ENCODE measurements around the gene RIMBP2.

RIMBP2 gene

DNA sequence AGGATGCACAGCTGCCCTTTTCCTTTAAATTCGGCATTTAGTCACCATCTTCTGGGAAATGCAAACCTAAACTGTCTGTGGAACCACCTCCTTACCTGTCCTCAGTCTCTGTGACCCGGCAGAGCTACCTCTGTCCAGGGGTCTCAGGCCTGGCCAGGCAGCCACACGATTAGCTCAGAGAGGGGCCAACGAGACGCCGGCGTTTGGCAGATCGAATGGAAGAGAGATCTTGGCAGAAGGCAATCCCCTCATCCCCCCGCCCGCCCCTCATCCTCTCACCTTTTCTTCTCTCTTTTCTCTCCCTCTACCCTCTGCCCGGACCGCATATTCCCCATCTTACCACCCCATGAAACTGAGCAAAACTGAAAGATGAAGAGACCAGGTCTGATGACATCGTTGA is 277.4 kb downstream of the RIMBP2 start:
- DNase-seq (ENCODE audit: low read depth): no peak

DNA sequence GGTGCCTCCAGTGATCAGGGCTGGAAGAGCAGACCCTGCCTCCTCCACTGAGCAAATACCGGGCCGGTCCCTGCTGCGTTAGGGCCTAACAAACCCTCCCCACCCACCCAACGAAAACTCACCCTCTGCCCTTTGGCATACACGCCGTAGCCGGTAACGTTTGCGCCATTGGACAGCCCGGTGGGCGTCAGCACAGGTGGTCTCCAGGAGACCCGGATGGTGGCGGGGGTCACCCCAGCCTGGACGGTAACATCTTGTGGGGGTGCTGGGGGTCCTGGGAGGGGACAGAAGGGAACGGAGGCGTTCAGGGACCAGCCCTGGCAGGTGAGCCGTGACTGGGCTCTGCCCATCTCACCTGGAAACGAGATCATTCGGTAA is 277.9 kb downstream of the RIMBP2 start:
- no peak for DNase-seq (ENCODE audit: low read depth)

DNA sequence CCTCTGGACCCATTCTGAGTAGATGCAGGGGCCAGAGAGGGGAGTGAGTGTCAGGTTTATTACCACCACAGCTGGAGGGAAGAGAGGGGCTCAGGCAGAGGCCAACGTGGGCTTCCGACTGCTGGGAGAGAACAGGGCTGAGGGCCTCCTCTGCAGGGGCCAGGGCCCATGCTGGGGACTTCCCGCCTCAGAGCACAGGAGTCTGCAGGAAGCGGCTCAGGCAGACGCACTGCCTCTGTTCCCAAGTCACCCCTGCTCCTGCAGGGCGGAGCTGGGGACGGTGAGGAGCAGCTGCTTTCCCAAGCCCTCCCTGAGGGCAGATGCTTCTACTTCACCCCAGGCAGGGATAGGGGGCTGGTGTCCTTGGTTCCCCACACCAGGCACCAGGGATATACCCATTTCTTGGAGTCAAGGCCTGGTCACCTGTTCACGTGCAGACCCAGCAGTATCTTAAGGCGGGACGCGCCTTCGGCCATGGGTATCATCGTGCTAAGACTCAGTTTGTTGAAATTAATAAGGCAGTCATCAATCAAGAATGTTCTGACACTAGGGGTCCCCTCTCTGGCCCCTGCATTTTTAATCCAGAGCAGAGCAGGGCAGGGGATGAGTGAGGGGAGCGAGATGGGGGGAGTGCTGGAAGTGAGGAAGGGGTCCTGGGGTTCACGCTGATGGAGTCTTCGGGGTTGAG is 278.4 kb downstream of the RIMBP2 start:
- no peak for DNase-seq (ENCODE audit: low read depth)

DNA sequence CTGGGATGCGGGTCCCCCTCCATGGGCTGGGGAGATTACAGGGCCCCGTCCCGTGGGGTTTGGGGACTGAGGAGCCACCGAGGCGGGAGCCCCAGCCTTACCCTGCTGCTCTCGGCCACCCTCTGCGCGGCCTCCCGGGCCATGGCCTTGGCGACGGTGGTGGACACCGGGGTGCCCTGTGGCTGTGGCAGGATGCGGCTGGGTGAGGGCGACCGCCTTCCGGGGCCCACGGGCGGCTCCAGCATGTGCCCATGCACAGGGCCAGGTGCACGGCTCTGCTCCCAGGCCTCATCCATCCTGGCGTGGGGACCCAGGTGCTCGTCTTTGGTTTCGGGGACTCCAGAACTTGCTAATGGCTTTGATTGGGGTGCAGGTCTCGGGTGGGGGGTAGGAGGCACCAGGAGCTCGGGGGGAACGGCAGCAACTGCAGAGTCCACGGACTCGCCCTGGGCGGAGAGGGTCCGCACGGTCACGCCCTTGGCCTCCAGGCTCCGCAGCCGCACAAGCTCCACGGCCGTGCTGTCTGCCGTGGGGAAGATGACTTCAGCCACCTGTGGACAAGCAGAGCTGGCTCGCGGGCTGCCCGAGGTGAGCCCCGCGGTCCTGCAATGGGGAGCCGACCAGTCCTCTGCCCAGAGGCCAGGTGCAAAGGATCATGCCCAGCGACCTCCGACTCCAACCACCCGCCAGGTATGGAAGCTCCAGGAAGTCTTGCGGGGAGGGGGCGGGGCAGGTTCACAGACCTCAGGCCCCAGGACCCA is 279.2 kb downstream of the RIMBP2 start:
- no peak for DNase-seq (ENCODE audit: low read depth)

DNA sequence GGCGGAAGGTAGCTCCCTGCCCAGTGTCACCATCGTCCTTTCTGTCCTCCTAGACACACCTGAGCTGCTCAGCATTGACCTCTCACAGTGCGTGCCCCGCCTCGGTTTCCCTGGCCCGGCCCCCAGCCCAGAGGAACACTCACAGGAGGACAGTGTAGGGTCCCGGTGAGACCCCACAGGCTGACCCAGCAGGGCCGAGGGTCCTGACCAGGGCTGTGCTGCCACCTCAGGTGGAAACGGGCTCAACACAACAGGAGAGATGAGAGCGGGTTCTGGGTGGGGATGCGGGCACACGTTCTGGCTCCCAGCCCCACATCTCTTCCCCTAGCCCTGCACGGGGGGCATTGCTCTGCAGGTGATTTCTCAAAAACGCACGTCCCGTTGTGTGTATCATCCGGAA is 280.3 kb downstream of the RIMBP2 start:
- no peak for DNase-seq (ENCODE audit: low read depth)

DNA sequence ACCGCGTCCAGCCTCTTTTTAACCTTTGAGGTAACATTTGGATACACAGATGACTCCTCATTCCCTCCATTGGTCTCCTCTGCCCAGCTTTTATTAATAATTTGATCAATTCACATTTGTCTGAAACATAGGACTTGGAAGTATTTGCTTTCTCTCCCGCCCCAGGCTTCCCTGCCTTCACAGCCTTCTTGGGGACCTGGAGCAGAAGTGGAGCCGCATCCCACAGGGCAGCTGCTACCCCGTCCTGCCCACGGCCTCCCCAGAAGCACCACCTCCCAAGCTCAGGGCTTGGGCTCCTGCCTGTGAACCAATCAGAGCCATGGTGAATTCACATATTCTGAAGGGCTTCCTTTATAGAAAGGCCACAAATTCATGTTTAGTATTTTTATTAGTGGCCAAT is 280.8 kb downstream of the RIMBP2 start:
- no peak for DNase-seq (ENCODE audit: low read depth)

DNA sequence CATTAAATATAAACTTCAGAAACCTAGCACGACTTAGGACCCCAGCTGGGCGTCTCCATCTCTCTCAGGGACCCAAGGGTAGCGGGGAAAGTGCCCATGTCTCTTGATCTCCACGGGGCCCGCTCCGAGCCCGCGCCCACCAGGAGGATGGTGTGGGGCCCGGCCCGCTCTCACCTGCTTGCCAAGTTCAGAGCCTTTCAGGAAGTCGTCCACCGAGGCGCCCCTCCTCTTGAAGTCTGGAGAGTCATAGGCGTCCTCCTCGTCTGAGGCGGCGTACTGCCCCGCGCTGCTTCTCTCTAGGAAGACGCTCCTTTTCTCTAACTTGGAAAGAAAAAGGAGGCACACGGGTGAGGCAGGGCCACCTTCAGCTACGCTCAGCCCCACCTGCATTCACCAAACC is 281.5 kb downstream of the RIMBP2 start:
- no peak for DNase-seq (ENCODE audit: low read depth)

DNA sequence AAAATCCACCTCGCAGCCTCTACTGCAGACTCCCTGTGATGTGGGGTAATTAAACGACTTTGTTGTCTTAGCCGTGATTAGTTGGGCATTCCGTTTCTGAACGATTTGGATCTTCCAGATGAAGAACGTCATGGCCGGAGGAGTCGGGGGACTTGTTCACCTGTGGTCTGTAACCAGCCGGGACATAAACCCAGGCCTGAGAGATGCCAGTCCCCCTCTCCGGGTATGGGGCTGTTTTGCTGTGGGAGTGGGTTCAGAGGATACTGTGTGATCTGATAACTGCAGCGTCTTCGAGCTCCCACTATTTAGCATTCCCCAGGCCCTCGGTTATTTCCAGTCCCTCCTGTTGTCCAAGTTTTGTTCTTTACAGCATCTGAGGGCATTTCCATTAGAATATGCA is 282.3 kb downstream of the RIMBP2 start:
- no peak for DNase-seq (ENCODE audit: low read depth)

DNA sequence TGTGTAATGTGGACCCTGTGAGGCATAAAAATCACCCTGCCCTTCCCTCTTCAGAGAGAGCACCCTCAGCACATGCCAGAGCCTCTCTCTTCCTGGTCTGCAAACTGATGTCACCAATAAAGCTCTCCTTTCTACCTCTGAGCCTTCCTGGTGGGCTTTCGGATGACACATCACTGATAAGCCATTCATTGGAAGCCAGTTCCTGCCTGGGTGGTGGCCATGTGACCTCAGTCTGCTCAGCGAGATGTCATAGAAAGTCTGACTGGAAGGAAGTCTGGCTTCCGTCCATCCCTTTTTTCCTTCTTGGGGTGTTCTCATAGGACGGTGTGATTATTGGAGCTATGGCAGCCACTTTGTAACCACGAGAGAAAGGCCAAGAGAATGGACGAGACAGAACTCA is 282.7 kb downstream of the RIMBP2 start:
- DNase-seq (ENCODE audit: low read depth): no peak

DNA sequence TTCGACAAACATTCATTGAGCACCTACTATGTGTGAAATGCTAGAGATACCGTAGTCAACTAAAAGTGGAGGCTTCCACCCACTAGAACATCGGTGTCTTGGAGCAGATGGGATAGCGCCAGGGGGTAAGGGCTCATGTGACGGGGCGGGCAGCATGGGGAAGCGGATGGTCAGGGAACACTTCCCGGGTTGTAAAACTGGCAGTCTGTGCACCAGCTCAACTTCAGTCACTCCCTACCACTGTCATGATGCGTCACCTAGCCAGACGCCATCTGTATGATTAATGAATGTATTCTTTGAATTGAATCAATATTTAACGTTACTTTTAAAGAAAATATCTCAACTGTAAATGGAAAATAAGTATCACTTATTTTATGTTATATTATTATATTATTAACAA is 284.9 kb downstream of the RIMBP2 start:
- DNase-seq (ENCODE audit: low read depth): no peak

DNA sequence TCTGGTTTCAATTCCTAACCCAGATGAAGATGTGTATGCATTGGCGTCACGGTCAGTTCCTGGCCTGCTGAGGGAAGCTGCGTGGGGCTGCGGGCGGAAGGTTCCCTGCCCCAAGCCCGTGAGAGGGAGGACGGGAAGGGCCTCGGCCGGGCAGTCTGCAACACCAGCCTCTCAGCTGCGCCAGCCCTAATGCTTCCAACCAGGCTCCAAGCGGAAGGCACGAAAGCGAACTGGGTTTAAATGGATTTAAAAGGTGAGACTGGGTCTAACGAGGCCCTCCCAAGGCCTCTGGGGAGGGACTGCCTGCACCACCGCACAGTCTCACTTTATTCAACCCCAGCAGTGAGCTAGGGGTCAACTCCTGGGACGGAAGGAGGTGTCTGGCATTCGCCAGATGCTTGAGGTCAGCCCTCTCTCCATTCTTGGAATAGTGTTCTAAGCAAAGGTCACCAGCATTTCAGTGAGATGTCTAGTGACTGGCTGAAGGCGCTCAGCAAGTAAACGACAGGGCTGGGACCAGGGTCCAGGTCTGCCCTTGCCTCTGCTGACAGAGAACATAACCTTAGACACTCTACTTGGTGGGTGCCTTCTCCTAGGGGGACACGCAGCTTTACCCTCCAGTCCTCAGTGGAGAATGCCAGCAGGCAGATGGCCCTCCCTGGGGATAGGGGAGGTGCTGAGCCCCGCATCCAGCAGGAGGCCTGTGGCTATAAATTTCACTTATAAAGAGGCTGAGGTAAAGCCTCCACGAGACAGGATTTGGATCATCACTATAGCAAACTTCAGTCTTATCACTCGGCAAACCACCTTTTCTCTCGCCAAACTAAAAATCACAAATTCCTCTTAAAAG is 286.2 kb downstream of the RIMBP2 start:
- no peak for DNase-seq (ENCODE audit: low read depth)

DNA sequence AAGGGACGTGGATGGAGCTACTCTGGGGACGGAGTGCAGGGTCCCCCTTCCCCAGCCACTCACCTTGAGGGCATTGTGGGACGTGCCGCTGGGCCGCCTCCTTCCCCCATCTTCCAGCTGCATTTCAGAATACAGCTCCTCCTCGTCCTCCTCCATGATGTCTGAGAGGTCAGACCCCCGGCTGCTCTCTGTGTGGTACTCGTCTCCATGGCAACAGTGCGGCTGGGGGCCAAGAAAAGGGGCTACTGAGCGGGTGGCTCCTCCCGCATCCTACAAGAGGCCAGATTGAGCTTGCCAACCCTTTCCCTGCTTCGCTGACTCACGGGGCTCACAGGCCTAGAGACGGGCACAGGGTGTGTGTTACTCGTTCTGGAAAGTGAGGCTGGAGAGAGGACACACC is 288.0 kb downstream of the RIMBP2 start:
- DNase-seq (ENCODE audit: low read depth): no peak

DNA sequence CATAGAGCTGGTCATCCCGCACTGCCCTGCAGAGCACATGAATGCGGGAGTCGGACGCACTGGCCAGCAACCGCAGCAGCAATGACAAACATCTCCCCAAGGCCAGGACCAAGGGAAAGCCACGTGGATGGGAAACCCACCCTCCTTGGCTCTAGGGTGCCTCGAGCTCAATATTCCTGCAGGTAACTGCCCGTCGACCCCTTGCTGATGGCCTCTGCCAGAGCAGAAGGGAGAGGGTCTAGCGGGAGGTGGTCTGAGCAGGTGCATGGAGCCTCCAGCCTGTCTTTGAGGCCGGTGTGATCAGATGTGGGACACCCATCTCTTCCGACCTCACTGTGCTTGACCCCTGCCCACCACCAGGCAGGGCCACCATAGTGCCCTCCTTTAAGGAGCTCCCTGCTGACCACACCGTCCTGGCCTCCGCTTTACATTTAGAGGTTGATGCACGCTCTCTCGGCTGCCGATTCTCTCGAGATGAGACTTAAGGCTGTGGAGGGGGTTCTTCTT is 288.7 kb downstream of the RIMBP2 start:
- DNase-seq (ENCODE audit: low read depth): no peak

DNA sequence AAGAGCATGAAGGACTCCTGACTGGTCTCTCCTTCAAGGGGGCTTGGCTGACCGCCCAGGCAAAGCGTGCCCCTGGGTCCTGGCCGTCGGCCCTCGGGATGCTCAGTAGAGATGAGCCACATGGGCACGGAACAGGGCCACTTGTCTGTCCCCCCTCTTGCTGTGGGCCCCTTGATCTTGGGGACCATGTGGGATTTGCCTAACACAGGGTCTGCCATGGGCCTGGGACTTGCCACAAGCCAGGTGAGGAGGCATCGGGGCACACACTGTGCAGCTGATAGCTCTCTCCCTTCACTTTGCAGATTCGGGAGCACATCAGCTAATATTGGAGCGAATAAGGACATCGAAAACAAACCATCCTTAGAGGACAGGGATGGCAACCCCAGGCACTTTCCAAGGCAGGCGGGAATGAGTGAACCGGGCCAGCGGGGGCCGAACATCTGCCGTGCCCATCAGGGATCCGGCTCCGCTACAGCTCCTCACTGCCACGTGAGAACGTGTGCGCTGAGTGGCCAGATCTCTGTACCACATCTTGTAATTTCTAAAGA is 290.3 kb downstream of the RIMBP2 start:
- DNase-seq (ENCODE audit: low read depth): no peak

DNA sequence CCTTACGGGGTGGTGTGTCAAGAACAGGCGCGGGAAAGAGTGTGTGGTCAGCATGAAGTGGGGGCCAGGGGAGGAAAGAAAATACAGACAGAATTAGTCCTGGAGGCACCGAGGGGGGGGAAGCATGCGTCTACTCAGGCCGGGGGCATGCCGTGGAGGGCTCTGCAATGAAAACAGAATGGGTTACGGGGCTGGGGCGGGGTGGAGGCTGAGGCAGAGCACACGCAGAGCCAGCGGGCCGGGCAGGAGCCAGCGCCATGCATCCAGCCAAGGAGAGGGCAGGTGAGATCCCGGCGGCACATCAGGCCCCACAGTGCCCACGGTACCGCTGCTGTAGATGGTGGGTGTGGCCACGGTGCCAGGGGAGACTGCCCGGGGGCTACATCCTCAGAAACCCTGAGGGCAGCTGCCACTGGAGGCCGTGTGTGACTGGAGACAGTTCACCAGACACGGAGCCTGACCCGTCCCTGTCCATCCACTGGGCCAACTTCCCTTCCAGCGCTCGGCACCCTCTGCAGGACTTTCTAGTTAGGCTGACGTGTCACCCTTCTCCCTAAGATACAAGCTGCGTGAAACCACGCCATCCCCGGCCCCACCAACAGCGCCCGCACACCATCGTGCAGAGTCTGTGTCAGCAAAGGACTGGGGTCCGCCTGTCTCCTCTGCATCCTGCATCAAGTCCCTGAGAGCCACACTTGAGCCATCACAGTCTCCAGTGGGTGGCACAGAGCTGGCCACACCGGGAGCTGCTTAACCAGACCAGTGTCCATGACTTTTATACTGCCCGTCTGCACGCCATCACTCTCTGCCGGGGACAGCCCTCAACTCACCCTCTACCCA is 291.0 kb downstream of the RIMBP2 start:
- no peak for DNase-seq (ENCODE audit: low read depth)

DNA sequence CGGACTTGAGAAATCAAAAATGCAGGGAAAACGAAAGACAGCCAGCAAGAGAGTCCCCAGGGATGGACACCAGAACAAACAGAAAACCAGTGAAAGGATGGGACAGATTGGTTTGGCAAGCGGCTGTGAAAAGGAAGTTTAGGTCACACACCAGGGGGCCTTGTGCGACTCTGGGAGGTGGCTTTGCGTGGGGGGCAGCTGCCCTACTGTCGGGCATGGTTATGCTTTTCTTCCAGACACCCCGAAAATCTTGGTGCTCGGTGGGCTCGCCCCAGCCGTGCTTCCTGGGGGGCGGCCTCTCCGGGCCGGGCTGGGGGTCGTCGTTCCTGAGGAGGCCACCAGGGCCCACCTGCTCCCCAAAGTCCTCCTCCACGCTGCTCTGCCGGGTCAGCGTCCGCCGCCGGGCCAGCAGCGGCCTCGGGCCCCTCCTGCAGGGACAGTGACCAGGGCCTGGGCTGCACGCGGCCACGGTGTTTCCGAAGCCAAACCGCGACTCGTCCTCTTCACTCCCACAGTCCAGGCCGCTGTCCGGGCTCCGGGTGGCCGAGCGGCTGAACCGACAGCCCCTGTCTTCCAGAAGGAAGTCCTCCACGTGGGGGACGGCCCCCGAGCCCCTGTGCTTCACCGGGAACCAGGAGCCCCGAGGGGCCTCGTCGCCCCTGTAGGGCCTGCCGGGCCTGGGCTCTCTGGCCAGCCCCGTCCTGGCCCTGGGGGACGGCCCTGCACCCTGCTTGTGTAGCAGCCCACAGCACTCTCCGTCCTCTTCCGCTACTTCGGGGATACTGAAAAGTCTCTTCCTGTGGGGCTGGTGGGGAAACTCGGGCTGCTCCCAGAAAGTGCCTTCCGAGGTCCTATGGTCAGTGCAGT is 291.9 kb downstream of the RIMBP2 start:
- no peak for DNase-seq (ENCODE audit: low read depth)

DNA sequence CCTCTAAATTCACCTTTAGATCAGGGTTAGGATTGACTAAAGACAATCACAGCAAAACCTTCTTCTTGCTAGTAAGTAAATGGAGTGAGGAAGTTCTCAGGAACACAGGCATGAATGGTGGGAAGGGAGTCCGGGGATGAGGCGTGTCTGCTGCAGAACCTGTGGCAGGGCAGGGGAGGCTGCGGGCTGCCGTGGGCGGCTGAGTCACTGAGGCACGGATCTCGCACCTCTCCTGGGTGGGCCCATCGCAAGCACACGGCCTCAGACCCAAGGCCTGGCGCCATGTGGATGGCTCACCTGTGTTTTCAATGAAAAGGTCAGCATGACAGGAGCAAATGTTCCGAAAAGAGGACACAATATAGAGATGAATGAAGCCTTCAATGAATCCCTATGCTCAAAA is 293.0 kb downstream of the RIMBP2 start:
- DNase-seq (ENCODE audit: low read depth): no peak

DNA sequence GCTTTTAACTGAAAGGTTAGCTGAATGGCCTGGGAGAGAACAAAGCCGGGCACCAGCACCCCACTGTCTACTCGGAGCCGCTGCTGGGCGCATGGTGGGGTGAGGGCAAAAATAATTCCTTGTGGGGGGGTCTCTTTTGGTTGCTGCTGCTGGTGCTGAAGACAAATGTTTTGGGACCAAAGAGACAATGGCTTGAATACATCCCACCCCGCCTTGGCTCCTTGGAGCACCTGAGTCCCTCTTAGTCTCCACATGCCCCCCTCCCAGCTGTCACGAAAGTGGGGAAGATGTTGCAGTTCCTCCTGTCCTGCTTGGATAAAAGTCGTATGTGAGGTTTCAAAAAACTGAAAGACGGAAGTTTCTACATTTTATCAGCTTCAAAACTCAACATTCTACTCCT is 293.4 kb downstream of the RIMBP2 start:
- DNase-seq (ENCODE audit: low read depth): no peak

DNA sequence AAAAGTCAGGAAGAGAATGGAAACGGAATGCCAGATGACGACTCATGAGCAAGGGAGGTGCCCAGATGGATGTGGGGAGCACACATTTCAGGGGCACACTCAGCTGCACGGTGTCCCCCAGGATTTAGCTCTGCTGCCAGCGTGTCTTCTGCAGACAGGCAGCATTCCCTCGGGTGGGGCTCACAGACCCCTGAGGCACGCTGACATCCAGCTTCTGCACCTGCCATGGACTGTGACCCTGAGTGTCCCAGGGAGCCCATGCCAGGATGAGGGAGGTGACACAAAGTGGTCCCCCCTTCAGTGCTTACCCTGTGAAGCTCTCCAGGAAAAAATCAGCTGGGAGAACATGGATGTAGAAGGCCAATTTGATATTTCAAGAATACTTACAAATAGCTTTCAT is 294.2 kb downstream of the RIMBP2 start:
- no peak for DNase-seq (ENCODE audit: low read depth)

DNA sequence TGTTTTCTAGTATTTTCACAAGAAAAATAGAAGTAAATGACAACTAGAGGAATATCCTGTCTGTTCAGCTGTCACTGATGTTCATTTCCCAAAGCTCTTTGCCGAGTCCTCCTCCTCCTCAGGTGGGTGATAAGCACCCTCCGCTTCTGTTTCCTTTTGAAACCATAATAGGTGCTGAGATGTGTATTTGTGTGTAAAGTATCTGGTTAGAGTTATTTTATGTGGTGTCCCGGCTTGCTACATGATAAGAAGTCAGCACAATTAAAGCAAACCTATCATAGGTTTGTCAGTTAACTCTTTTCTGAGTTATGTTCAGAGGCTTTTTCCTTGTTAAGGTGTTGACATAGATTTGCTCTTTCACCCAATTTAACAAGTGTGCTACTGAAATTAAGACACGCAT is 296.0 kb downstream of the RIMBP2 start:
- no peak for DNase-seq (ENCODE audit: low read depth)

DNA sequence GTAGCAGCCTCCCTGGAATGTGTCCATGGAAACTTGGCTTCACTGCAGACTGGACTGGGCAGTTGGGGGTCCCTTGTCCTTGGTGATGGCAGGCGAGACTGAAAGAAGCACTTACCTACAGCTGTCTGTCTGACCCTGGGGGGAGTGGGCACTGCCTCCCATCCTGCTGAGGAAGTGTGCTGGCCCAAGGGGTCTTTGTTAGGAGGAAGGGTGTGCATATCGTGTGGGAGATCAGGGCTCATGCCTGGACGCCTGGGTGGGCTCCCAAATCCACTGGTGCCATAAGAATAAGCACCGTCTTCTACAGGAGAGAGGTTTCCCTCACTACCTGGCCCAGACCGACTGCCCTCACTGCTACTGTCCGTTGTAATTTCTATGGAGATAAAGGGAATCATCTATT is 297.0 kb downstream of the RIMBP2 start:
- no peak for DNase-seq (ENCODE audit: low read depth)
